Gastrocnemius medialis (tissue), 4 donors: Measurements from ENCODE around the gene HS2ST1. TPM values are rescaled to one million over a fixed set of nuclear protein-coding genes. Genes with fewer than 3 reads are reported as not detected.
"Not testable (repeated sequence)": the region's sequence is repeated elsewhere in the genome, so short reads cannot be mapped to it uniquely, and the experiment has no call there.

Experiments used
- ATAC-seq, 2 donors: fragments of 150-250 bp; one replicate each; pipeline ENCODE4 v1.9.1; 2016
- DNase-seq, 2 donors: peaks; one replicate each; pipeline ENCODE4 v3.0.0-alpha.2; 2019
- H3K27ac ChIP-seq, 4 donors: fragments of 200-600 bp; sonication (generic); 1 replicate in 1 of 4; 2 replicates in 3 of 4; pipeline ENCODE4 v1.5.1; 2016 to 2018; ENCODE audit warnings: mild to moderate bottlenecking in 2 of 4, moderate library complexity in 1 of 4
- H3K27me3 ChIP-seq, 3 donors: fragments of 200-600 bp; sonication (generic) in 2 of 3; 1 replicate in 1 of 3; 2 replicates in 2 of 3; pipeline versions ENCODE4 v1.5.1 to v1.6.0; 2016 to 2019; ENCODE audit warnings: mild to moderate bottlenecking in 1 of 3, moderate library complexity in 1 of 3
- H3K36me3 ChIP-seq, 2 donors: fragments of 200-600 bp; sonication (generic) in 1 of 2; one replicate each; pipeline ENCODE4 v1.5.1; 2017 to 2018
- H3K4me1 ChIP-seq, 2 donors: fragments of 200-600 bp; sonication (generic) in 1 of 2; one replicate each; pipeline ENCODE4 v1.5.1; 2016 to 2017; ENCODE audit warnings: mild to moderate bottlenecking in 2 of 2
- H3K4me3 ChIP-seq, 4 donors: fragments of 200-600 bp; sonication (generic) in 3 of 4; 1 replicate in 1 of 4; 2 replicates in 3 of 4; pipeline ENCODE4 v1.5.1; 2016 to 2019; ENCODE audit warnings: mild to moderate bottlenecking in 2 of 4
- H3K9me3 ChIP-seq, 3 donors: fragments of 200-600 bp; sonication (generic) in 2 of 3; 1 replicate in 1 of 3; 2 replicates in 2 of 3; pipeline ENCODE4 v1.5.1; 2016 to 2019
- CTCF ChIP-seq, 5 experiments: fragments of 450-650 bp in 3 of 5; fragments of 200-600 bp in 2 of 5; sonication (generic) in 2 of 5; IDR thresholded peaks in 4 of 5; conservative IDR thresholded peaks in 1 of 5; 1 replicate in 4 of 5; 2 replicates in 1 of 5; pipeline ENCODE4 v1.5.1; 2016 to 2019; ENCODE audit warnings: antibody characterized with exemption in 5 of 5, mild to moderate bottlenecking in 3 of 5, moderate library complexity in 3 of 5
- POLR2A ChIP-seq, 2 donors: fragments of 450-650 bp; IDR thresholded peaks; one replicate each; pipeline ENCODE4 v1.6.1; 2017; ENCODE audit warnings: antibody characterized with exemption in 2 of 2, mild to moderate bottlenecking in 2 of 2, moderate library complexity in 2 of 2
- in situ Hi-C, 4 donors: fragments of 200-750 bp; cut with MboI; loops; one replicate each; pipeline versions ENCODE4 v1.15.0 to v1.8.0; 2017; ENCODE audit warnings: low sequenced_read_pairs in 4 of 4
- intact Hi-C: fragments of 100-400 bp; cut with DNase I; formaldehyde crosslinking; loops from one replicate; pipeline ENCODE4 v1.15.1; 2023; ENCODE audit warnings: low total_unique reads
- total RNA-seq, 4 donors: library from RNA; depleted of rRNA; stranded (reverse); fragments of >200 nt; gene quantifications; one replicate each; pipeline versions ENCODE4 v1.1.0 to v1.2.3, GENCODE V29; 2016

Gene HS2ST1
- total RNA-seq, 4 donors from 2014 or later = 4.1 to 8.2 (median 6.8) TPM

DNA sequence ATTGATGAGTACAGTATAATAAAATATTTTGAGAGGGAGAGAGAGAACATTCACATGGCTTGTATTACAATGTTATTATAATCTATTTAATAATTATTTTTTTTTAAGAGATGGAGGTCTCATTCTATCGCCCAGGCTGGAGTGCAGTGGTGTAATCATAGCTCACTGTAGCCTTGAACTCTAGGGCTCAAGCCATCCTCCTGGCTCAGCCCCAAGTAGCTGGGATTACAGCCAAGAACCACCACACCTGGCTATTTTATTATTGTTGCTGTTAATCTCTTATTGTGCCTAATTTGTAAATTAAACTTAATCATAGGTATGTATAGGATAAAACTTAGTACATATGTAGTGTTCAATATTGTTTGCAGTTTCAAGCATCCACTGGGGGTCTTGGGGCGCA lies 57.8 kb downstream of the HS2ST1 start:
- Histone ChIP-seq H3K9me3 (no peaks in the 10 kb centered on the region), H3K27ac (no peak overlapping the region), H3K4me3 (no peak overlapping the region), H3K4me1 (peaks cover 9 to 12% of the 10 kb centered on the region in 2 donors), H3K36me3 (no peaks in the 10 kb centered on the region), H3K27me3 (no peaks in the 10 kb centered on the region)
- ATAC-seq (no peak), DNase-seq (no peak)
- TF ChIP-seq POLR2A (IDR thresholded peaks at IDR 0.05) (no peak), CTCF (IDR thresholded peaks at IDR 0.05 in 4 of 5, conservative IDR thresholded peaks at IDR 0.05 in 1 of 5) (no peak)
- intact Hi-C loops = loop anchor here (10.0 kb wide), 1 partner anchor 343 kb away; no protein-coding TSS in a partner anchor
- in situ Hi-C loops = loop anchor here in 3 of 4 donors (25.0 kb wide), 1 partner anchor 135 kb away; no protein-coding TSS in a partner anchor

GRCh38 chr1:86975993-86976550 lies 61.6 kb downstream of the HS2ST1 start:
- H3K4me1 ChIP-seq = peaks cover 9 to 12% of the 10 kb centered on the region in 2 donors
- no peak overlapping the region for H3K27ac ChIP-seq
- no peaks in the 10 kb centered on the region for H3K9me3 ChIP-seq
- ATAC-seq (no peak), DNase-seq (no peak)
- in situ Hi-C loops = no loop called here
- TF ChIP-seq CTCF (IDR thresholded peaks at IDR 0.05 in 4 of 5, conservative IDR thresholded peaks at IDR 0.05 in 1 of 5) (no peak), POLR2A (IDR thresholded peaks at IDR 0.05) (no peak)
- no peaks in the 10 kb centered on the region for H3K36me3 ChIP-seq
- no peaks in the 10 kb centered on the region for H3K27me3 ChIP-seq
- H3K4me3 ChIP-seq = no peak overlapping the region
- intact Hi-C loops = loop anchor here (10.0 kb wide), 1 partner anchor 339 kb away; no protein-coding TSS in a partner anchor

- DNase-seq = no peak
- peaks cover 9 to 12% of the 10 kb centered on the region in 2 donors for H3K4me1 ChIP-seq
- H3K27me3 ChIP-seq = no peaks in the 10 kb centered on the region
- TF ChIP-seq POLR2A (IDR thresholded peaks at IDR 0.05) = no peak
- intact Hi-C loops (loop anchor here (10.0 kb wide), 1 partner anchor 338 kb away; no protein-coding TSS in a partner anchor), in situ Hi-C loops (no loop called here)
- ATAC-seq = no peak
- no peaks in the 10 kb centered on the region for H3K36me3 ChIP-seq
- H3K4me3 ChIP-seq = no peak overlapping the region
- no peak overlapping the region for H3K27ac ChIP-seq
- no peaks in the 10 kb centered on the region for H3K9me3 ChIP-seq
Observed at GRCh38 chr1:86976664-86977063, 62.2 kb downstream of the HS2ST1 start.

DNA sequence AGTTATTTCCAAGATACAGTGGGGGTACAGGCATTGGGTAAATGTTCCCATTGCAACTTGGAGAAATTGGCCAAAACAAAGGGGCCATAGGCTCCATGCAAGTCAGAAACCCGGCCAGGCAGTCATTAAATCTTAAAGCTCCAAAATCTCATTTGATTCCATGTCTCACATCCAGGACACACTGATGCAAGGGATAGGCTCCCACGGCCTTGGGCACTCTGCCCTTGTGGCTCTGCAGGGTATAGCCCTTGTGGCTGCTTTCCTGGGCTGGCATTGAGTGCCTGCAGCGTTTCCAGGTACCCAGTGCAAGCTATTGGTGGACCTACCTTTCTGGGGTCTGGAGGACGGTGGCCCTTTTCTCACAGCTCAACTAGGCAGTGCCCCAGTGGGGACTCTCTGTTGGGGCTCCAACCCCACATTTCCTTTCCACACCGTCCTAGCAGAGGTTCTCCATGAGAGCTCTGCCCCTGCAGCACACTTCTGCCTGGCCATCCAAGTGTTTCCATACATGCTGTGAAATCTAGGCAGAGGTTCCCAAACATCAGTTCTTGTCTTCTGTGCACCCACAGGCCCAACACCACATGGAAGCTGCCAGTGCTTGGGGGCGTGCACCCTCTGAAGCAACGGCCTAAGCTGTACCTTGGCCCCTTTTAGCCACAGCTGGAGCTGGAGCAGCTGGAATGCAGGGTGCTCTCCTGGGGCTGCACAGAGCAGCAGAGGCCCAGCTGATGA lies 67.2 kb downstream of the HS2ST1 start:
- TF ChIP-seq CTCF (IDR thresholded peaks at IDR 0.05 in 4 of 5, conservative IDR thresholded peaks at IDR 0.05 in 1 of 5) = no peak
- no peaks in the 10 kb centered on the region for H3K9me3 ChIP-seq
- in situ Hi-C loops (no loop called here), intact Hi-C loops (no loop called here)
- H3K4me1 ChIP-seq = no peaks in the 10 kb centered on the region
- DNase-seq (no peak), ATAC-seq (no peak)
- H3K27ac ChIP-seq = no peak overlapping the region
- no peaks in the 10 kb centered on the region for H3K36me3 ChIP-seq
- H3K4me3 ChIP-seq = no peak overlapping the region
- no peaks in the 10 kb centered on the region for H3K27me3 ChIP-seq

DNA sequence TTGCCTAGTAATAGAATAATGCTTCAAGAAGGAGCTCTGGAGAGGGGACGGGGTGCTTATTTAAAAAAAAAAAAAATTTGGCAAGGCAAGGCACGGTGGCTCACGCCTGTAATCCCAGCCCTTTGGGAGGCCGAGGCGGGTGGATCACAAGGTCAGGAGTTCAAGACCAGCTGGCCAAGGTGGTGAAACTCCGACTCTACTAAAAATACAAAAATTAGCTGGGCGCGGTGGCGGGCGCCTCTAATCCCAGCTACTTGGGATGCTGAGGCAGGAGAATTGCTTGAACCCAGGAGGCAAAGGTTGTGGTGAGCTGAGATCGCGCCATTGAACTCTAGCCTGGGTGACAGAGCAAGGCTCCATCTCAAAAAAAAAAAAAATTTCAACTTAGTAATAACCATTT lies 69.2 kb downstream of the HS2ST1 start:
- H3K36me3 ChIP-seq, ATAC-seq, H3K27me3 ChIP-seq, intact Hi-C loops, H3K4me3 ChIP-seq, H3K27ac ChIP-seq, H3K4me1 ChIP-seq, in situ Hi-C loops, DNase-seq, H3K9me3 ChIP-seq: not testable (repeated sequence)
